Measurements from ENCODE around the gene GRM2. TPM values are rescaled to one million over a fixed set of nuclear protein-coding genes. Genes with fewer than 3 reads are reported as not detected.

The GRM2 gene
- total RNA-seq, 1 donor from 2014 or later, result 0.41 TPM

GRCh38 chr3:51684971-51685751 is 21.7 kb upstream of the GRM2 start:
- intact Hi-C loops (cut with micrococcal nuclease), result no loop called here
- TF ChIP-seq CTCF (IDR thresholded peaks at IDR 0.05; ENCODE audit: borderline replicate concordance), result peak; percentile 19
- no peak overlapping the region for H3K4me3 ChIP-seq
- no peaks in the 10 kb centered on the region for H3K9me3 ChIP-seq (replicated peaks)
- DNase-seq, result no peak
- peaks cover 96% of the 10 kb centered on the region for H3K4me1 ChIP-seq
- H3K36me3 ChIP-seq, result peaks cover 22% of the 10 kb centered on the region
- peak overlapping the region; percentile 89 for H3K27ac ChIP-seq (replicated peaks)
- no peaks in the 10 kb centered on the region for H3K27me3 ChIP-seq (ENCODE audit: low read depth)

- Histone ChIP-seq H3K4me3 (no peak overlapping the region), H3K27me3 (ENCODE audit: low read depth) (no peaks in the 10 kb centered on the region), H3K4me1 (peaks cover 96% of the 10 kb centered on the region), H3K9me3 (replicated peaks) (no peaks in the 10 kb centered on the region), H3K27ac (replicated peaks) (peak overlapping the region; percentile 89), H3K36me3 (peaks cover 23% of the 10 kb centered on the region)
- intact Hi-C loops (cut with micrococcal nuclease), result no loop called here
- no peak for DNase-seq
- TF ChIP-seq CTCF (IDR thresholded peaks at IDR 0.05; ENCODE audit: borderline replicate concordance), result no peak
Observed at GRCh38 chr3:51686056-51686455, 20.8 kb upstream of the GRM2 start.

GRCh38 chr3:51686512-51687215 is 20.2 kb upstream of the GRM2 start:
- peak; percentile 64 for DNase-seq
- Histone ChIP-seq H3K27me3 (ENCODE audit: low read depth) (no peaks in the 10 kb centered on the region), H3K4me1 (peaks cover 96% of the 10 kb centered on the region), H3K4me3 (peak overlapping the region; percentile 33), H3K27ac (replicated peaks) (peak overlapping the region; percentile 89), H3K36me3 (peaks cover 28% of the 10 kb centered on the region), H3K9me3 (replicated peaks) (no peaks in the 10 kb centered on the region)
- no peak for TF ChIP-seq CTCF (IDR thresholded peaks at IDR 0.05; ENCODE audit: borderline replicate concordance)
- intact Hi-C loops (cut with micrococcal nuclease), result no loop called here

GRCh38 chr3:51687431-51688205 is 19.2 kb upstream of the GRM2 start:
- DNase-seq, result peak; percentile 57
- Histone ChIP-seq H3K9me3 (replicated peaks) (no peaks in the 10 kb centered on the region), H3K4me3 (peak overlapping the region; percentile 33), H3K27me3 (ENCODE audit: low read depth) (no peaks in the 10 kb centered on the region), H3K27ac (replicated peaks) (peak overlapping the region; percentile 89), H3K36me3 (peaks cover 37% of the 10 kb centered on the region), H3K4me1 (peaks cover 89% of the 10 kb centered on the region)
- intact Hi-C loops (cut with micrococcal nuclease), result no loop called here
- TF ChIP-seq CTCF (IDR thresholded peaks at IDR 0.05; ENCODE audit: borderline replicate concordance), result no peak

DNA sequence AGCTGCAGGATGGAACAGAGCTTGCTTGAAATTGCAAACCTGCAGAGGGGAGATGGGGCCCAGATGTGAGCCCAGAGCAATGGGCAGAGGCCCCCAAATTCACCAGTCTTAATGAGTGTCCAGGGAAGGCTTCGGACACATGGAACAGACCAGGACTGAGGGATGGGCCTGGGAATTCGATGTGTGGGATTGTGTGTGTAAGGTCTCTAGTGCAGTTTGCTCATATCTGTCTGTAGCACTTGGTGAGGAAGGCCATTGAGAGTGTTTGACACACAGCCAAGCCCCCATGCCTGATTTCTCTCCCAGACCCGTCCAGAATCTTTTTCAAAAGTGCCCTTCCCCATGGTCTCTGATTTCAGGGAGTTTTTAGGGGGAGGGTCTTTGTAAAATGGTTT is 18.7 kb upstream of the GRM2 start:
- no peak for TF ChIP-seq CTCF (IDR thresholded peaks at IDR 0.05; ENCODE audit: borderline replicate concordance)
- H3K4me3 ChIP-seq, result no peak overlapping the region
- intact Hi-C loops (cut with micrococcal nuclease), result no loop called here
- peaks cover 83% of the 10 kb centered on the region for H3K4me1 ChIP-seq
- no peaks in the 10 kb centered on the region for H3K9me3 ChIP-seq (replicated peaks)
- peak overlapping the region; percentile 89 for H3K27ac ChIP-seq (replicated peaks)
- no peaks in the 10 kb centered on the region for H3K27me3 ChIP-seq (ENCODE audit: low read depth)
- H3K36me3 ChIP-seq, result peaks cover 42% of the 10 kb centered on the region
- no peak for DNase-seq
